HG03039 (cell line): ENCODE measurements around the gene DTX1.

Experiments used
- ATAC-seq: cut with Tn5 transposase; IDR thresholded peaks from one replicate; pipeline ENCODE4 v1.9.1; 2021; ENCODE audit warnings: mild to moderate bottlenecking, moderate library complexity; ENCODE audit not compliant: unreplicated experiment

DTX1 gene

DNA sequence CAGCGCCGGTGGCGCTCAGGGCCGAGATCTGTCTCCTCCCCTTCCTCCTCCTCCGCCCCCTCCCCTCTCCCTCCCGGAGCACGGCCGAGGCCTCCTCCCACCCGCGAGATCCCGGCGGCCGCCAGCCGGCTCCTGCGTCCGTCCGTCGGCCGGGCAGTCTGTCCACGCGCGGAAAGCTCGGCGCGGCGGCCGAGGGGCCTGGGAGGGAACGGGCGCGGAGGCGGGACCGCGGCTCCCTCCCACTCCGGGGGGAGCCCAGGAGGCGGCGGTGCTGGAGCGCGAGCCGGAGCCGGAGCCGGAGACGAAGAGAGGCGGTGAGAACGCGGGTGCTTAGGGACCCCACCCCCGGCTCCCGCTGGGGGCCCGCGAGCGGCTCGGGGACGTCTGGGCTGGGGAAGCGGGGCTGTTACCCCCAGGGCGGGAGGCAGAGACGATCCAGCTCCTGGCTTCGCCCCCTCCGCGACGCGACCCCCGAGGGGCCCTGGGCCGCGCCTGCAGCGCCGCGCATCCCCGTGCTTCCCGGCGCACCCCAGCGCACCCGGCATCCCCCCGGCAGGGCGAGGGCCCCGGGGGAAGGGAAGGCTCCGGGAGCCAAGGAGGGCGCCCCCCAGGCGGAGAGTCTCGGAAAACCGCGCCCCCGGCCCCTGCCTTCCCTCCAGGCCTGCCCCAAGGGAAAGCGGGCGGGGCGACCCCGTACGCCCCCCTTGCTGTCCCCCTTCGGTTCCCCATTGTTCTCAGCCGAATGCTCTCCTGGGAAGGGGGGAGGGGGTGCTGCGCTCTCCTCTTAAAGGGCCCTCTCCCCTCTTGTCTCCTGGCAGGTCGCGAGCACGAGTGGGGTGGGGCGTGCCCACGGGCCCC is at the start of gene DTX1:
DTX1 (plus strand) TSS at position 100 of the 858 bp plus-strand sequence. CDS start 1,463 bp downstream, outside the sequence.
- no peak for ATAC-seq

DNA sequence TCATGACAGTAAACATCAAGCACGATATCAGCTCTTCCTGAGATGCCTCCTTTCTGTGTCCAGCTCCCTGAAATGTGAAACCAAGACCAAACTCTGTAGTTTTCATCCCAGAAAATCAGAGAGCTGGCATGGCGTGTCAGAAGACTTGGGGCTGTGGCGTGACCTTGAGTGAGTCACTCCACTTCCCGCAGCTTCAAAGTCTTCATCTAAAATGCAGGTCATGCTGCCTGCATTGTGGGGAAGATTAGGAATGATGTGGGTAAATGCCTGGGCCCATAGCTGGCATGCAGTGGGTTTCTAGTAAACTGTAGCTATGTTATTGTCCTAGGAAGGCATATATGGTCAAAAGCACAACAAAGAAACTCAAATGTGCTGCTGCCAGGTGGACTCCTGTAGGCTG is 49.4 kb upstream of the DTX1 start:
- no peak for ATAC-seq

GRCh38 chr12:113010701-113011100 is 45.8 kb upstream of the DTX1 start:
- no peak for ATAC-seq

GRCh38 chr12:113014565-113014964 is 42.0 kb upstream of the DTX1 start:
- ATAC-seq = no peak

DNA sequence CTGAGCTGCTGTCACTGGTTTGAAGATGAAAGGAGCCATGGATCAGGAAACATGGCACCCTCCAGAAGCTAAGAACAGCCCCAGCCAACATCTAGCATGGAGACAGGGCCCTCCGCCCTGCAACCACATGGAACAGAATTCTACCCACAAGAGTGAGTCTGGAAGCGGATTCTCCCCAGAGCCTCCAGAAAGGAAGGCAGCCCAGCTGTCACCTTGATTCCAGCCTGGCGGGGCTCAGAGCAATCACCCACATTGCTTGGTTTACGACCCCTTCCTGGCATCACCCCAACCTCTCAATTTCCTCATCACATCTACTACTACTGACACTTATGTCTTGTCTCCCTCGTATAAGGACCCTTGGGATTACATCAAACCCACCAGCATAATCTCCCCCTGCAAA is 39.7 kb upstream of the DTX1 start:
- no peak for ATAC-seq

DNA sequence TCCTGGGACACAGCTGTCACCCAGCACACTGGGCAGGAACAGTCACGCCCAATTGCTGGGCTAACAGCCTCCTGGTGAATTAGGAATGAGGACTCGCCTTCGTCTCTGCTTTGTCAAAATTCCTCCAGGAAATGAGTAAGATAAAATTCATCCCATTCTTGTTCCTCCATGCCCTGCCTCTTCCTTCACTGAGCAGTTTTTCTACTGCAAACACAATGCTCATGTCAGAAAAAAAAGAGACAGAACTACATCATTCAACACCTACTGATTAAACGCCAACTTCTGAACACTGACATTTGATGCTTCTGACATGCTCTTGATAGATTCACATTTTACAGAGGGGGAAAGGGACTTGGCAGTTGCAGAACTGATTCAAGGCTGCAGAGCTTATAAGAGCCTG is 37.5 kb upstream of the DTX1 start:
- no peak for ATAC-seq

DNA sequence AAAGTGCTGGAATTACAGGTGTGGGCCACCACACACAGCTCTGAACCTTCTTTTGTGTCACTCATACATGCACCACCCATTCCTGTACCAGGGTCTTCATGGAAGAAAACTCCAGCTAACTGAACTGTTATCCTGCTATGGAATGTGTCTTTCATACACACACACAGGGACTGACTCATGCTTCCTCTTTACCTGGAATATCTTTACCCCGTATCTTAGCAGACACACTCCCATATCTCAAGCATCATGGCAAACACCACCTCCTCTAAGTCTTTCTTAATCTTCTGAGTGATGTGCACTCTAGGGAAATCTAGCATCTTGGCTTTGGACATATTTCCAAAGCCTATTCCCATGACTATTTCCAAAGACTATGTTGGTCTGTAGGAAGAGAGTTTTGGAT is 35.0 kb upstream of the DTX1 start:
- no peak for ATAC-seq

GRCh38 chr12:113022563-113023297 is 33.8 kb upstream of the DTX1 start:
- no peak for ATAC-seq

DNA sequence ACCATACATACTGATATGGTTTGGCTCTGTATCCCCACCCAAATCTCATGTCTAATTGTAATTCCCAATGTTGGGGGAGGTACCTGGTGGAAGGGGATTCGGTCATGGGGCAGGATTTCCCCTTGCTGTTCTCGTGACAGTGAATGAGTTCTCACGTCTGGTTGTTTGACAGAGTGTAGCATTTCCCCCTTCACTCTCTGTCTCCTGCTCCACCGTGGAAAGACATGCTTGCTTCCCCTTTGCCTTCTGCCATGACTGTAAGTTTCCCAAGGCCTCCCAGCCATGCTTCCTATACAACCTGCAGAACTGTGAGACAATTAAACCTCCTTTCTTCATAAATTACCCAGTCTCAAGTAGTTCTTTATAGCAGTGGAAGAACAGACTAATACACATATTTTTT is 28.8 kb upstream of the DTX1 start:
- no peak for ATAC-seq

DNA sequence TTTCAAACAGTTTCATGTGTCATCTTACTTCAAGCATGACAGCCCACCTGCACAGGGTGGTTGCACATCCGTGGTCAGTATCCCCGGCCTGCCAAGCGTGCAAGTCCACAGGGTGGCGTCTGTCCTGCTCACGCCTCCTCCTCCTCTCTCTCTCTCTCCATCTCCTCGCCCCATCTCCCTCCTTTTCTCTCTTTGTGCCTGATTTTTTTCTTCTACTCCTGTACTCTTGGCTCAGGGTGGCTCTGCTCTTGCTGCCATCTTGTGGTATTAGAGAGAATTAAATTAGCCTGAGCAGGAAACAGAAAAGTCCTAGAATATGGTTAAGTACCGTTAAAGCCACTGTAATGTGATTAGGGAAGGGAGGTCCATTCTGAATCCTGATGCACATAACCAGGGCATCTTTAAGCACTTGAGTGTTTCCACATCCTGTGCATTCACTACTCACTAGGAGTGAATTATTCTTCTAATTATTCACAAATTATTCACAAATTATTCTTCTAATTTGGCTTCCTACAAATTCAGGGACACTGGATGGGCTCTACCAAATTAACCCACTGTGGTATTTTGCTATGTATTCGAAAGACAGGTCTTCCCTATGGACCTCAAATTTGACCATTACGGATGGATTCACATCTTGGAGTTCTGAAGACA is 25.5 kb upstream of the DTX1 start:
- ATAC-seq = no peak

- no peak for ATAC-seq
These were observed 16.6 kb upstream of the DTX1 start for GRCh38 chr12:113039911-113040445.

- no peak for ATAC-seq
These were observed 15.8 kb upstream of the DTX1 start for GRCh38 chr12:113040722-113041171.

DNA sequence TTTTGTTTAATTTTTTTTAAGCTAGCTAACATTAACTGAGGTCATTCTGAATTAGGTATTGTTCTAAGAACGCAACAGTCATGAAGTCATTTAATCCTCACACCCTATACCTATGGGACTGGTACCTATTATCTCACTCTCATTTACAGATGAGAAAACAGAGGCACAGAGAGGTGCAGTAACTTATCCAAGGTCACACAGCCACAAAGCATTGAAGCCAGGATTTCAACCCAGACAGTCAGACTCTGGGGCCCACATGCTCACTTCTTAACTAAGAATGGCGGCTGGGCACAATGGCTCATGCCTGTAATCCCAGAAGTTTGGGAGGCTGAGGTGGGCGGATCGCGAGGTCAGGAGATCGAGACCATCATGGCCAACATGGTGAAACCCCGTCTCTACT is 15.0 kb upstream of the DTX1 start:
- no peak for ATAC-seq

GRCh38 chr12:113043240-113043639 is 13.3 kb upstream of the DTX1 start:
- ATAC-seq = no peak

DNA sequence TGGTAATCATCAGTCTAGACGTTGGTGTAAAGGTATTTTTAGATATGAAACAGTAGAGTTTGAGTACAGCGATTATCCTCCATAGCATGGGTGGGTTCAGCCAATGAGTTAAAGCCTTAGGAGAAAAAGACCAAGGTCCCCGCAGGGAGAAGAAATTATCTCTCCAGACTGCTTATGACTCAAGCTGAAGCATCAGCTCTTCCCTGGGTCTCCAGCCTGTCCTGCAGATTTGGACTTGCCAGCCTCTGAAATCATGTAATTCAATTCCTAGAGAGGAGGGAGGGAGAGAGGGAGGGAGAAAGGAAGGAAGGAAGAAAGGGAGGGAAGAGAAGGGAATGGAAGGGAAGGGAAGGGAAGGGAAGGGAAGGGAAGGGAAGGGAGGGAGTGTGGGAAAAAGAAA is 12.0 kb upstream of the DTX1 start:
- ATAC-seq = no peak

DNA sequence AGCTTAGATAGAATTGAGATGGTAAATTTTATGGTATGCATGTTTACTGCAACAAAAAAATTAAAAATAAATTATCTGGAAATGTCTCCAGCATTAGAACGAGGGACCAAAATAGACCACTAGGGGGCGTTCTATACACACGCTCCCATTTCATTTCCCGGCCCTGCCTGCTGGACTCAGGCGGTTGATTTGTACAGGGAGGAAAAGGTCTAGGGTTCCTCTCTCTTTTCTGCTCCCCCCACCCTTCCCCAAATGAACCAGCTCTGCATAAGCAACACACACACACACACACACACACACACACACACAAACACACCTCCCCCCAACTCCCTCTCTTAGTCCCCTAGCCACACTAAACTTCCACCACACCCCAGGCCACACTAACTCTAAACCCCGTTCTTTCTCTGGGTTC is 7.8 kb upstream of the DTX1 start:
- no peak for ATAC-seq

- no peak for ATAC-seq
These were observed 6.4 kb upstream of the DTX1 start for GRCh38 chr12:113049976-113050742.

DNA sequence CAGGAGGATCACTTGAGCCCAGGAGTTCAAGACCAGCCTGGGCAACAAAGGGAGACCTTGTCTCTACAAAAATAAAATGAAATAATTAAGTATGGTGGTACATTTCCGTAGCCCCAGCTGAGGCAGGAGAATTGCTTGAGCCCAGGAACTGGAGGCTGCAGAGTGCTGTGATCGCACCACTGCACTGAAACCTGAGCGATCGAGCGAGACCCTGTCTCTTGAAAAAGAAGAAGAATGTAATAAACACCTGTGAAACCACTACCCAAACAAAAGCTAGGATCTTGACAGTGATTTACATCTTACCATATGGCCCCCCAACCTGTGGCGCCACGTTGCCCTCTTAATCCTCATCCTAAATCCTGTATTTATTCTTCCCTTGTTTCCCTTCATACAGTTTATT is 5.7 kb upstream of the DTX1 start:
- no peak for ATAC-seq

DNA sequence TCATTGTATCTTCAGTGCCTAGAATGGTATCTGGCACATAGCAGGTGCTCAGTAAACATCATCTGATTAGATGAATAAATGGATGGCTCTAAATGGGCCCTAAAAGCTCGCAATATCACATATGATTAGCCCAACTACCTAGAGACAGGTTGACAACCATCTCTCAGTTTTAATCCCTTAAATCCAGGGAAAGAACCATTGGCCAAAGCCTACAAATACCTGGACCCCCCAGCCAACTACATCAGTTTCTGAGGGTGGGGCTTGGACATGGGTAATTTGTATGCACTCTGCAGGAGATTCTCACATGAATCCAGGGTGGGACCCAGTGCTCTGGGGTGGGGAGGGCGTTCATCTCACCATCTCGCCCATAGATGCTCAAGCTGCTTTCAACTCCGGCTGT is 4.8 kb upstream of the DTX1 start:
- ATAC-seq = no peak

- no peak for ATAC-seq
These were observed 4.2 kb upstream of the DTX1 start for GRCh38 chr12:113052326-113052725.
